ENCODE measurements around the gene UTP11. TPM values are rescaled to one million over a fixed set of nuclear protein-coding genes. Genes with fewer than 3 reads are reported as not detected.
A peak's percentile ranks its signal among the peaks of the same experiment; 100 is the strongest.

The UTP11 gene
- total and polyA plus RNA-seq, 2 donors from 2014 or later = 24.2 to 26.2 TPM

DNA sequence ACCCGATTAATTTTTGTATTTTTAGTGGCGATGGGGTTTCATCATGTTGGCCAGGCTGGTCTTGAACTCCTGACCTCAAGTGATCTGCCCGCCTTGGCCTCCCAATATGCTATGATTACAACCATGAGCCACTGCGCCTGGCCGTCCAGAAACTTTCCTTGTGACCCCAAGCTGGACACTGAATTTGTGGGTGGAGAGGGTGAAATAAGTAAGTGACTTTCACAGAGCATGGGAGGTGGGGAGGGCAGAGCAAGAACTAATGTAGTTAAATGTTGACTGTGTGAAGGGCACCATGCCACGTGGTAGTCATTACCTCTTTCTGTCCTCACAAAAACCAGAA is 2.7 kb upstream of the UTP11 start:
- peaks cover 0 to 17% (median 4%) of the 10 kb centered on the region in 3 donors for H3K4me1 ChIP-seq (ENCODE audit: control insufficient read depth in 2 of 3, insufficient read depth in 2 of 3, low read depth in 1 of 3, low read length in 3 of 3)
- no peaks in the 10 kb centered on the region for H3K9me3 ChIP-seq (ENCODE audit: control insufficient read depth in 2 of 3, insufficient read depth in 1 of 3, low read length in 3 of 3)
- no peak overlapping the region for H3K9ac ChIP-seq (ENCODE audit: low read length in 3 of 3)
- intact Hi-C loops (cut with DNase I) = no loop called here
- H3K36me3 ChIP-seq (ENCODE audit: control insufficient read depth in 2 of 3, insufficient read depth in 3 of 3, low read length in 3 of 3) = no peaks in the 10 kb centered on the region
- no peak for DNase-seq
- no peak for FAIRE-seq
- no peaks in the 10 kb centered on the region for H3K27me3 ChIP-seq (ENCODE audit: control insufficient read depth, insufficient read depth, low read length)
- no peak overlapping the region for H3K4me3 ChIP-seq (ENCODE audit: low read length in 3 of 3)
- no peak overlapping the region for H3K27ac ChIP-seq (ENCODE audit: low read depth in 2 of 2, low read length in 2 of 2)
- TF ChIP-seq, protein P1, sequence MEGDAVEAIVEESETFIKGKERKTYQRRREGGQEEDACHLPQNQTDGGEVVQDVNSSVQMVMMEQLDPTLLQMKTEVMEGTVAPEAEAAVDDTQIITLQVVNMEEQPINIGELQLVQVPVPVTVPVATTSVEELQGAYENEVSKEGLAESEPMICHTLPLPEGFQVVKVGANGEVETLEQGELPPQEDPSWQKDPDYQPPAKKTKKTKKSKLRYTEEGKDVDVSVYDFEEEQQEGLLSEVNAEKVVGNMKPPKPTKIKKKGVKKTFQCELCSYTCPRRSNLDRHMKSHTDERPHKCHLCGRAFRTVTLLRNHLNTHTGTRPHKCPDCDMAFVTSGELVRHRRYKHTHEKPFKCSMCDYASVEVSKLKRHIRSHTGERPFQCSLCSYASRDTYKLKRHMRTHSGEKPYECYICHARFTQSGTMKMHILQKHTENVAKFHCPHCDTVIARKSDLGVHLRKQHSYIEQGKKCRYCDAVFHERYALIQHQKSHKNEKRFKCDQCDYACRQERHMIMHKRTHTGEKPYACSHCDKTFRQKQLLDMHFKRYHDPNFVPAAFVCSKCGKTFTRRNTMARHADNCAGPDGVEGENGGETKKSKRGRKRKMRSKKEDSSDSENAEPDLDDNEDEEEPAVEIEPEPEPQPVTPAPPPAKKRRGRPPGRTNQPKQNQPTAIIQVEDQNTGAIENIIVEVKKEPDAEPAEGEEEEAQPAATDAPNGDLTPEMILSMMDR (IDR thresholded peaks at IDR 0.05; ENCODE audit: borderline replicate concordance, extremely low read depth, insufficient read depth) = no peak

GRCh38 chr1:38013227-38013622 is 691 bp downstream of the UTP11 start:
- TF ChIP-seq, protein P1 (IDR thresholded peaks at IDR 0.05; ENCODE audit: borderline replicate concordance, extremely low read depth, insufficient read depth) = no peak
- Histone ChIP-seq H3K27me3 (ENCODE audit: control insufficient read depth, insufficient read depth, low read length) (no peaks in the 10 kb centered on the region), H3K27ac (ENCODE audit: low read depth in 2 of 2, low read length in 2 of 2) (peak overlapping the region; percentile 90 to 93), H3K36me3 (ENCODE audit: control insufficient read depth in 2 of 3, insufficient read depth in 3 of 3, low read length in 3 of 3) (peaks cover 3 to 24% (median 8%) of the 10 kb centered on the region in 3 donors), H3K4me1 (ENCODE audit: control insufficient read depth in 2 of 3, insufficient read depth in 2 of 3, low read depth in 1 of 3, low read length in 3 of 3) (peaks cover 0 to 14% (median 7%) of the 10 kb centered on the region in 3 donors), H3K9me3 (ENCODE audit: control insufficient read depth in 2 of 3, insufficient read depth in 1 of 3, low read length in 3 of 3) (no peaks in the 10 kb centered on the region), H3K4me3 (ENCODE audit: low read length in 3 of 3) (peak overlapping the region; percentile 73 to 95 (median 92)), H3K9ac (ENCODE audit: low read length in 3 of 3) (peak overlapping the region; percentile 87 to 99 (median 92))
- intact Hi-C loops (cut with DNase I) = no loop called here
- no peak for FAIRE-seq
- no peak for DNase-seq

DNA sequence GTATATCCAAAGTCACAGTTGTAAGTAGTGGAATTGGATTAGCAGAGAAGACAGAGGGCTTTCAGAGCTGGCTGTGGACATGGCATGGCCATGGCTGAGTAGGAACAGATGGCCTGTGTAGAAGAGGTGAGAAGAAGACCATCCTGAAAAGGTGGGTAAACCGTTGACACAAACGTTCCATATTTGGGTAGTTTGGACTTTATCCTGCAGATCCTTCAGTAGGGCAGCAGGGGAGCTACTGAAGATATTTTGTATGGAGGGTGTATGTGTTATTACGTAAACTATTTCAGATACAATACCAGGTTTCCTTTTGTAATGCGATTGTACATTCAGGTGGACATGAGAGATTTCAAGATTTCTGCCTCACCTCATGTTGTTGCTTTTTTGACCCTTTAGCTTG is 1.6 kb downstream of the UTP11 start:
- no peak overlapping the region for H3K4me3 ChIP-seq (ENCODE audit: low read length in 3 of 3)
- H3K36me3 ChIP-seq (ENCODE audit: control insufficient read depth in 2 of 3, insufficient read depth in 3 of 3, low read length in 3 of 3) = peaks cover 6 to 29% (median 13%) of the 10 kb centered on the region in 3 donors
- intact Hi-C loops (cut with DNase I) = no loop called here
- peaks cover 0 to 14% (median 7%) of the 10 kb centered on the region in 3 donors for H3K4me1 ChIP-seq (ENCODE audit: control insufficient read depth in 2 of 3, insufficient read depth in 2 of 3, low read depth in 1 of 3, low read length in 3 of 3)
- DNase-seq (no peak), FAIRE-seq (no peak)
- peak overlapping the region in 1 of 3 donors; percentile 20 for H3K9ac ChIP-seq (ENCODE audit: low read length in 3 of 3)
- no peaks in the 10 kb centered on the region for H3K27me3 ChIP-seq (ENCODE audit: control insufficient read depth, insufficient read depth, low read length)
- H3K9me3 ChIP-seq (ENCODE audit: control insufficient read depth in 2 of 3, insufficient read depth in 1 of 3, low read length in 3 of 3) = no peaks in the 10 kb centered on the region
- TF ChIP-seq, protein P1 (IDR thresholded peaks at IDR 0.05; ENCODE audit: borderline replicate concordance, extremely low read depth, insufficient read depth) = no peak
- H3K27ac ChIP-seq (ENCODE audit: low read depth in 2 of 2, low read length in 2 of 2) = no peak overlapping the region

All from kidney (tissue), 14 donors.